Measurements from ENCODE around the gene RNF39.

- no peak for TF ChIP-seq ELF4 (IDR thresholded peaks at IDR 0.05)
- no peak for TF ChIP-seq FOXM1 (IDR thresholded peaks at IDR 0.05; ENCODE audit: borderline replicate concordance)
- TF ChIP-seq SUZ12 (IDR thresholded peaks at IDR 0.05): no peak
- TF ChIP-seq SP1 (IDR thresholded peaks at IDR 0.05): no peak
- TF ChIP-seq BHLHE40 (IDR thresholded peaks at IDR 0.05; ENCODE audit: borderline replicate concordance): no peak
- no peak for TF ChIP-seq L3MBTL2 (conservative IDR thresholded peaks at IDR 0.05)
- no peak for TF ChIP-seq TARDBP (IDR thresholded peaks at IDR 0.05)
- TF ChIP-seq HDGF (IDR thresholded peaks at IDR 0.05; ENCODE audit: borderline replicate concordance): no peak
- TF ChIP-seq NFRKB (IDR thresholded peaks at IDR 0.05): no peak
- TF ChIP-seq FOXA1 (IDR thresholded peaks at IDR 0.05): no peak
- no peak for TF ChIP-seq ZNF384 (IDR thresholded peaks at IDR 0.05)
Measured at GRCh38 chr6:30074331-30075093, 1.1 kb downstream of the RNF39 start.
